ENCODE measurements around the gene BRME1.

GRCh38 chr19:13875824-13876223 lies 30.1 kb downstream of the BRME1 start:
- TF ChIP-seq CTCF (optimal IDR thresholded peaks at IDR 0.05 in 1 of 3, IDR thresholded peaks at IDR 0.05 in 1 of 3, conservative IDR thresholded peaks at IDR 0.05 in 1 of 3; ENCODE audit: extremely low read depth in 1 of 3, insufficient read depth in 2 of 3, low read length in 3 of 3) (no peak), EZH2 (IDR thresholded peaks at IDR 0.05; ENCODE audit: low read length) (no peak)
